B cell (primary cell): Measurements from ENCODE around the gene ECE1. TPM values are rescaled to one million over a fixed set of nuclear protein-coding genes. Genes with fewer than 3 reads are reported as not detected.
A peak's percentile ranks its signal among the peaks of the same experiment; 100 is the strongest.

Experiments
- ATAC-seq: fragments of 200-7000 bp; cut with Tn5 transposase; one replicate; pipeline ENCODE4 v1.10.0; 2021; ENCODE audit warnings: low read depth, mild to moderate bottlenecking, moderate number of reproducible peaks, moderate library complexity
- CTCF ChIA-PET: fragments of 350-600 bp; sonication (Branson Sonifier 250); formaldehyde crosslinking; loops from one replicate; lab custom pipeline; 2021; ENCODE audit warnings: antibody characterized with exemption, inconsistent platforms; lab: Charles Lee
- POLR2A ChIA-PET: fragments of 350-600 bp; sonication (Branson Sonifier 250); formaldehyde crosslinking; loops from one replicate; lab custom pipeline; 2021; ENCODE audit warnings: antibody characterized with exemption; lab: Charles Lee
- DNase-seq: peaks from one replicate; pipeline ENCODE4 v3.0.0; 2013
- H2AFZ ChIP-seq: 2 replicates; pipeline ENCODE4 v1.6.1; 2012; ENCODE audit warnings: mild to moderate bottlenecking, low read depth, low read length; ENCODE audit not compliant: insufficient read depth, poor library complexity, severe bottlenecking
- H3K27ac ChIP-seq, 2 donors: 1 replicate in 1 of 2; 2 replicates in 1 of 2; pipeline ENCODE4 v1.5.1; 2012 to 2013; ENCODE audit warnings: low read length in 2 of 2, mild to moderate bottlenecking in 2 of 2, moderate library complexity in 1 of 2
- H3K27me3 ChIP-seq, 4 experiments: fragments of 200-600 bp in 1 of 4; sonication (generic) in 1 of 4; replicated peaks in 1 of 4; 1 replicate in 2 of 4; 2 replicates in 2 of 4; pipeline versions ENCODE4 v1.6.1 to v1.7.0; 2013 to 2016; ENCODE audit warnings: low read length in 3 of 4, mild to moderate bottlenecking in 2 of 4, mixed read lengths in 1 of 4, moderate library complexity in 1 of 4; ENCODE audit not compliant: insufficient read depth in 4 of 4, control insufficient read depth in 3 of 4; ENCODE audit errors: control extremely low read depth in 1 of 4
- H3K36me3 ChIP-seq, 2 experiments: replicated peaks in 1 of 2; 1 replicate in 1 of 2; 2 replicates in 1 of 2; pipeline versions ENCODE4 v1.6.1 to v1.7.1; 2013; ENCODE audit warnings: low read length in 1 of 2; ENCODE audit not compliant: insufficient read depth in 2 of 2, control insufficient read depth in 1 of 2; ENCODE audit errors: control extremely low read depth in 1 of 2, extremely low read depth in 1 of 2
- H3K4me1 ChIP-seq, 2 donors: fragments of 200-600 bp in 1 of 2; sonication (generic) in 1 of 2; 1 replicate in 1 of 2; 2 replicates in 1 of 2; pipeline versions ENCODE4 v1.5.1 to v1.6.1; 2013 to 2017; ENCODE audit warnings: low read length in 2 of 2; ENCODE audit not compliant: control insufficient read depth in 2 of 2, insufficient read depth in 2 of 2
- H3K4me2 ChIP-seq: replicated peaks from 2 replicates; pipeline ENCODE3; 2012; ENCODE audit warnings: mild to moderate bottlenecking, low read depth, low read length; ENCODE audit not compliant: poor library complexity, severe bottlenecking
- H3K4me3 ChIP-seq, 5 experiments: fragments of 200-600 bp in 1 of 5; sonication (generic) in 1 of 5; 1 replicate in 3 of 5; 2 replicates in 2 of 5; pipeline versions ENCODE4 v1.5.1 to v1.7.0; 2011 to 2016; ENCODE audit warnings: low read length in 4 of 5, mild to moderate bottlenecking in 4 of 5, low read depth in 2 of 5, control low read depth in 1 of 5, moderate library complexity in 1 of 5; ENCODE audit not compliant: insufficient read depth in 1 of 5; ENCODE audit errors: control extremely low read depth in 1 of 5, extremely low read depth in 1 of 5
- H3K79me2 ChIP-seq: fragments of 200-600 bp; sonication (generic); one replicate; pipeline ENCODE4 v1.6.0; 2016; ENCODE audit warnings: low read length; ENCODE audit not compliant: control insufficient read depth, insufficient read depth
- H3K9ac ChIP-seq: fragments of 200-600 bp; sonication (generic); 2 replicates; pipeline ENCODE4 v1.6.1; 2017; ENCODE audit warnings: mild to moderate bottlenecking, low read length, moderate library complexity
- H3K9me3 ChIP-seq, 3 donors: one replicate each; pipeline versions ENCODE4 v1.6.1 to v1.7.1; 2013; ENCODE audit warnings: low read length in 2 of 3; ENCODE audit not compliant: control insufficient read depth in 2 of 3, insufficient read depth in 1 of 3; ENCODE audit errors: control extremely low read depth in 1 of 3
- H4K20me1 ChIP-seq: 2 replicates; pipeline ENCODE4 v1.6.0; 2012; ENCODE audit warnings: mild to moderate bottlenecking, low read length; ENCODE audit not compliant: insufficient read depth, control insufficient read depth, poor library complexity, severe bottlenecking
- H3K27ac Mint-ChIP-seq: one replicate; pipeline ENCODE4 v1.8.0; 2021; ENCODE audit warnings: mixed read lengths
- H3K27me3 Mint-ChIP-seq: one replicate; pipeline ENCODE4 v1.8.0; 2021; ENCODE audit warnings: mixed read lengths
- H3K4me1 Mint-ChIP-seq: one replicate; pipeline ENCODE4 v1.8.0; 2021; ENCODE audit warnings: mixed read lengths
- H3K4me3 Mint-ChIP-seq: one replicate; pipeline ENCODE4 v1.8.0; 2021; ENCODE audit warnings: mixed read lengths
- H3K9me3 Mint-ChIP-seq: one replicate; pipeline ENCODE4 v1.8.0; 2022; ENCODE audit warnings: mixed read lengths; ENCODE audit not compliant: insufficient read depth
- CTCF ChIP-seq: fragments of 200-600 bp; IDR thresholded peaks from one replicate; pipeline ENCODE4 v1.8.0; 2022; ENCODE audit warnings: antibody characterized with exemption, mild to moderate bottlenecking
- EZH2 ChIP-seq: IDR thresholded peaks from 2 replicates; pipeline ENCODE4 v1.6.1; 2012; ENCODE audit warnings: borderline replicate concordance, low read depth, mild to moderate bottlenecking, moderate library complexity, low read length; ENCODE audit not compliant: insufficient read depth, poor library complexity, severe bottlenecking
- WGBS: methylation state at CpG from one replicate; pipeline ENCODE4 v1.1.5; 2013; ENCODE audit warnings: missing lambda C conversion rate; ENCODE audit not compliant: insufficient coverage; 5-methylcytosine and 5-hydroxymethylcytosine counted together
- intact Hi-C: fragments of 100-400 bp; cut with micrococcal nuclease; formaldehyde crosslinking; loops from one replicate; pipeline ENCODE4 v1.10.0; 2022
- polyA plus RNA-seq: library from polyadenylated mRNA; depleted of rRNA; stranded (reverse); fragments of >200 nt; gene quantifications from 2 replicates; pipeline ENCODE4 v1.2.3, GENCODE V29; 2012
- total RNA-seq, 2 donors: library from RNA; stranded (reverse); fragments of 120-200 nt in 1 of 2; gene quantifications; 1 replicate in 1 of 2; 2 replicates in 1 of 2; pipeline versions ENCODE4 v1.2.3 to v1.2.4, GENCODE V29; 2013 to 2022

ECE1 gene
- total and polyA plus RNA-seq, 2 donors (not counting 1 experiment from before 2014, with no cell fraction given), result 46.7 to 133 TPM

GRCh38 chr1:21331752-21332478 is 41.7 kb upstream of the ECE1 start:
- H2AFZ ChIP-seq, result no peak overlapping the region
- Mint-ChIP-seq H3K9me3 (no peaks in the 10 kb centered on the region), H3K27me3 (no peaks in the 10 kb centered on the region), H3K4me3 (no peak overlapping the region), H3K4me1 (peaks cover 77% of the 10 kb centered on the region), H3K27ac (peak overlapping the region; percentile 76)
- DNase-seq (no peak), ATAC-seq (no peak)
- H3K4me3 ChIP-seq, result no peak overlapping the region
- no peaks in the 10 kb centered on the region for H4K20me1 ChIP-seq
- H3K9ac ChIP-seq, result no peak overlapping the region
- H3K27ac ChIP-seq, result peak overlapping the region; percentile 7 to 68
- no peak for TF ChIP-seq CTCF
- TF ChIP-seq EZH2, result no peak
- ChIA-PET CTCF (interaction anchor here (1.1 to 10.3 kb wide), 5 partner anchors 11 to 76 kb away, joined by 3 to 90 read pairs (median 13); partner anchors contain the start of gene ECE1), POLR2A (interaction anchor here (0.6 to 1.8 kb wide), 2 partner anchors 36 to 38 kb away, joined by 4 read pairs; no protein-coding TSS in a partner anchor)
- 38% methylated on average over 4 of the region's 9 CpGs for WGBS
- peaks cover 55% of the 10 kb centered on the region for H3K79me2 ChIP-seq
- H3K4me1 ChIP-seq, result peaks cover 48 to 62% of the 10 kb centered on the region in 2 donors
- peaks cover 0 to 3% of the 10 kb centered on the region in 2 experiments for H3K36me3 ChIP-seq
- H3K4me2 ChIP-seq, result no peak overlapping the region
- no peaks in the 10 kb centered on the region for H3K9me3 ChIP-seq
- H3K27me3 ChIP-seq, result no peaks in the 10 kb centered on the region
- intact Hi-C loops, result loop anchor here (5.0 kb wide), 1 partner anchor 35 kb away; no protein-coding TSS in a partner anchor

- peak overlapping the region; percentile 3 for H3K4me3 Mint-ChIP-seq
- no peaks in the 10 kb centered on the region for H4K20me1 ChIP-seq
- no peak overlapping the region for H2AFZ ChIP-seq
- peak overlapping the region in 1 of 2 donors; percentile 50 for H3K27ac ChIP-seq
- peaks cover 0 to 3% of the 10 kb centered on the region in 2 experiments for H3K36me3 ChIP-seq
- WGBS, result 100% methylated on average over 2 of the region's 2 CpGs
- ATAC-seq (no peak), DNase-seq (no peak)
- peaks cover 48 to 59% of the 10 kb centered on the region in 2 donors for H3K4me1 ChIP-seq
- H3K4me3 ChIP-seq, result no peak overlapping the region
- H3K27me3 ChIP-seq, result no peaks in the 10 kb centered on the region
- no peaks in the 10 kb centered on the region for H3K27me3 Mint-ChIP-seq
- no peak overlapping the region for H3K4me2 ChIP-seq
- H3K9ac ChIP-seq, result no peak overlapping the region
- H3K79me2 ChIP-seq, result peaks cover 56% of the 10 kb centered on the region
- ChIA-PET CTCF (interaction anchor here (0.5 to 10.3 kb wide), 5 partner anchors 31 to 98 kb away, joined by 3 to 90 read pairs (median 4); no protein-coding TSS in a partner anchor), POLR2A (interaction anchor here (1.1 to 1.8 kb wide), 2 partner anchors 15 to 36 kb away, joined by 3 to 4 read pairs; no protein-coding TSS in a partner anchor)
- H3K4me1 Mint-ChIP-seq, result peaks cover 77% of the 10 kb centered on the region
- no peaks in the 10 kb centered on the region for H3K9me3 Mint-ChIP-seq
- TF ChIP-seq EZH2 (no peak), CTCF (no peak)
- H3K27ac Mint-ChIP-seq, result peak overlapping the region; percentile 77
- intact Hi-C loops, result loop anchor here (5.0 kb wide), 1 partner anchor 37 kb away; no protein-coding TSS in a partner anchor
- no peaks in the 10 kb centered on the region for H3K9me3 ChIP-seq
Observed at GRCh38 chr1:21330544-21330943, 40.3 kb upstream of the ECE1 start.
